NK-92 (cell line): ENCODE data around the gene LGI1.

Experiments used
- DNase-seq: peaks from one replicate; lab custom pipeline; 2025; ENCODE audit not compliant: unreplicated experiment; lab: John Stamatoyannopoulos, UW

Gene LGI1

DNA sequence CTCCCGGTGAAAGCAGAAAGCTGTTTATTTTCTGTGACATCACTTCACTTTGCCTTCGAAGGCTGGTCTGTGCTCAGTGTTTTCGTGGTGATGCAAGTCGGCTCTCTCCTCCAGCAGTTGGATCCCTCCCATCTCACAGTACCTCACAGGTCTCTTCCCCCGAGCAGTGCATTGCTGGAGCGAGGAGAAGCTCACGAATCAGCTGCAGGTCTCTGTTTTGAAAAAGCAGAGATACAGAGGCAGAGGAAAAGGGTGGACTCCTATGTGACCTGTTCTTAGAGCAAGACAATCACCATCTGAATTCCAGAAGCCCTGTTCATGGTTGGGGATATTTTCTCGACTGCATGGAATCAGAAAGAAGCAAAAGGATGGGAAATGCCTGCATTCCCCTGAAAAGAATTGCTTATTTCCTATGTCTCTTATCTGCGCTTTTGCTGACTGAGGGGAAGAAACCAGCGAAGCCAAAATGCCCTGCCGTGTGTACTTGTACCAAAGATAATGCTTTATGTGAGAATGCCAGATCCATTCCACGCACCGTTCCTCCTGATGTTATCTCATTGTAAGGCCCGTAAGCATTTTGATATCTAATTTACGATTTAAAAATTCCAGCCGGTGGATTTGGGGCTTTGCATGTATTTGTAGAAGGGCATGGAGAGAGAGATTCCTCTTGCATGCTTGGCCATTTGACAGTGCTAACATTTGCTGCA lies at the start of gene LGI1:
TSS of gene LGI1 (plus strand) at position 136 of the 707 bp plus-strand sequence. CDS start at position 345, 209 bp downstream.
- DNase-seq = no peak

DNA sequence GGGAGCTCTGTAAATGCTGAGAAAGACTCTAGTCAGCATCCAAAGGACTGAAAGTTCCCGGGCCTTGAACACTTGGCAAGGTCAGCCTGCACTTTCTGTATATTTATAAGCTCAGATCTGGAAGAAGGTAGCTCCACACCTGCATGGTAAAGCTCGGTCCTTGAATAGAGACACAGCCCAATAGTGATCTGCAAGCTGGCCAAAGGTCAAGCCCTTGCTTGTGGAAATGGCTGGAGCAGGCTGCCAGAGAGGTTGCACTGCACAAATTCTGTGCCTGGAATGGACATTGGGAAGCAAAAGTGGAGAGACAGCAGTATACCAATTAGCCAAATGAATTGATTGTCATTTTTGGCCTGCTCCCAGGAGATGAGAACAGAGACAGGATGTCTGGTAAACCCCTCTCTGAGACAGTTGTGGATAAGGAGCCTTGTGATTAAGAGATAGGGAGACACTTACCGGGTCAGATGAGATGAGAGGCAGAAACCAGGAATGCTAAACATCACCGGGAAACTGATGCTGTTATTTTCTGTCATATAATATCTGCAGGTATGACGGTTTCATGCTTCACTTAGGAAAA lies 47.3 kb upstream of the LGI1 start:
- no peak for DNase-seq

DNA sequence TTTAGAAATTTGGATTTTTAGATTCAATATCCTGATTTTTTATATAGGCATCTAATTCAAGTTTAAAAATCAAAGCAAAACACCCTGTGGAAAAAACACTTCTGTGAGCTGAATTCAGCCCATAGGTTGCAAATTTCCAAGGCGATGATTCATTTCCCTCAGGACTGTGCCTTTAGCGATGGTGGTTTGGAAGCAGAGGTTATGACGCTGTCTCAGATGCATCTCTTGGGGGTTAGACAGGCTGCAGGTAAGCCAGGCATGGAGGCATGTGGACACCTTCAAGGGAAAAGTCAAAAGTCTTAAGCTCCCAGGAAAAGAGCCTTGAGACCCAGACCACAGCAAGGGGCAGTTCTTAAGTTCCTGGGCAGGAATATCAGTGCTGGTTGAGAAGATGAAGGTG lies 45.8 kb upstream of the LGI1 start:
- DNase-seq = no peak

DNA sequence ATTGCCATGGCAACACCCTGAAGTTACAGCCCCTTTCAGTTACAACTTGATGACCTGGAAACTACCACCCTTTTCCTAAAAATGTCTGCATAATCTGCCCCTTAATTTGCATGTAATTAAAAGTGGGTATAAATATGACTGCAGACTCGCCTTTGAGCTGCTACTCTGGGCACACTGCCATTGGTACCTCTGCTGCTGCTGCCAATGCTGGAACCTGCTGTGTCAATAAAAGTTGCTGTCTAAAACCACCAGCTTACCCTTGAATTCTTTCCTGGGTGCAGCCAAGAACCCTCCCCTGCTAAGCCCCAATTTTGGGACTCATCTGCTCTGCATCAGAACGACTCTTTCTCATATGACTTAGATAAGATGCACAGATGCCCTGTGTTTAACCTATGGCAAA lies 45.1 kb upstream of the LGI1 start:
- no peak for DNase-seq

DNA sequence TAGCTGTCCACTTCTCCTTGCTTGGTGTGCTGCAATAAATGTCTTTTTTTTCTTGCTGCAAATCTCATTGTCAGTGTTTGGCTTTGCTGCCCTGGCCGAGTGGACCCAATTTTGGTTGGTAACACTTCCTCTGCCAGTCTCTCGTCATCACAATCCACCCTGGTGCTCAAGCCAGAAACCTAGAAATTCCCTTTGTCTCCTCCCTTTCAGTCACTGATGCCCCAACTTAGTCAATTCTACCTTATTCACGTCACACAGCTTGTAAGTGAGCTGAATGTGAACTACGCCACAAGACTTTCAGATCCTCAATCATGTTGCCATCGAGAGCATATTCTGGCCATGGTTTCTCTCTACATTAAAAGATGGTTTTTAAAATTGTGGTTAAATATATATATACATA lies 42.4 kb upstream of the LGI1 start:
- DNase-seq = no peak

DNA sequence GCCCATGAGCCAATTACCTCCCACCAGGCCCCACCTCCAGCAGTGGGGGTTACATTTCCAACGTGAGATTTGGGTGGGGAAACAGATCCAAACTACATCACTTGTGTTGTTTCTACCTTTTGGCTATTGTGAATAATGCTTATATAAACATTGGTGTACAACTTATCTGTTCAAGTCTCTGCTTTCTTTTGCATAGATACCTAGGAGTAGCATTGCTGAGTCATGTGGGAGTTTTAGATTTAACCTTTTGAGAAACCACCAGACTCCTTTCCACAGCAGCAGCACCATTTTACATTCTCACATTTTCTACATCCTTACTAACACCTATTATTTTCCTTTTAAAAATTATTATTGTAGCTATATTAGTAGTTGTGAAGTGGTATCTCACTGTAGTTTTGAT lies 41.0 kb upstream of the LGI1 start:
- no peak for DNase-seq

DNA sequence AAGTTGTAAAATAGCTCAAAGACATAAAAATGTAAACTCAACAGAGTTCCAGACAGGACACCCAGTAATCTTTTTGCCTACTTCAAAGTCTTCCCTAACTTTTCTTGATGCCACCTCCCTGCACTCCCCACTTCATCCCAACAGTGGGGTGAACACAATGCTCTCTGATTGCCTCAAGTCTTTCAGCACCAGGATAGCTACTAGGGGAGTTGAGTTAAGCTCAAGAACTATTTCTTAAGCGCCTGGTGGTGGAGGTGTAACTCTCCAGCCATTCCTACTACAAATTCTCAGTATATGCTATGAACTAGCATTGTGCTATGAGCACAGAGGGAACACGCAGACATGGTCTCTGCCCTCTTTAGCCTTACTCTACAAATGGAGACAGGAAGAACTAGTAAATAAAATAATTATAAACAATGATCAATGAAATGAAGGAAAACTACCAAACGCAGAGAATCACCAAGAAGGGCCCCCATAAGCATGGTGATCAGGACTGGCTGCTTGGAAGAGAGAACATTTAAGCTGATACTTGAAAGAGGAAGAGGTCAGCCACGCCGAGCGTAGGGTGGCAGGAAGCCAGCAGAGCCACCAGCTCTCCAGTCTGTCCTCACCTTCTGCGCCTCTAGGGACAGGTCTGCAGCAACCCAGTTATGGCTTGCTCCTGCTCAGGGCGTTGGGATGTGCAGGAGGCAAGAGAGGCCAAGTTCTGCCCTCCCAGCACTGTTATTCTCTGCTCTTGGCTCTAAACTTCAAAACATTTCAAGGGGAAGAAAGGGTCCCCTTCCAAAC lies 38.6 kb upstream of the LGI1 start:
- no peak for DNase-seq

DNA sequence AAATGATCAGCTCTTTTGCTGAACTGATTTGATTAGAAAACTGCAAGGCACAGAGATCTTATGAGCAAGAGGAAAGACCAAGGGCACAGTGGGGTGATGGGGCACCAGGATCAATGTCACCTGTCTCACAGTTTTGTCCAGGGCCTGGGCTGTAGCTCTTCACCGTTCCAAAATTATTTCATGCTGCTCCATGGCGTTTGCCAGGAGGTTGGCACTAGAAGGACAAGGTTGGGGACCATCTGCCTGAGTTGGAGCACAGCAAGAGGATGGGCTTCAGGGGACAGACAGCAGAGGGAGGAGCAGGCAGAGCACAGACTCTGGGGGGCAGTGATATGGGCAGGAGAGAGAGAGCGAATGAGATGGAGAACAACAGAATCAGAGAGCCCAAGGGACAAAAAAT lies 37.8 kb upstream of the LGI1 start:
- no peak for DNase-seq

DNA sequence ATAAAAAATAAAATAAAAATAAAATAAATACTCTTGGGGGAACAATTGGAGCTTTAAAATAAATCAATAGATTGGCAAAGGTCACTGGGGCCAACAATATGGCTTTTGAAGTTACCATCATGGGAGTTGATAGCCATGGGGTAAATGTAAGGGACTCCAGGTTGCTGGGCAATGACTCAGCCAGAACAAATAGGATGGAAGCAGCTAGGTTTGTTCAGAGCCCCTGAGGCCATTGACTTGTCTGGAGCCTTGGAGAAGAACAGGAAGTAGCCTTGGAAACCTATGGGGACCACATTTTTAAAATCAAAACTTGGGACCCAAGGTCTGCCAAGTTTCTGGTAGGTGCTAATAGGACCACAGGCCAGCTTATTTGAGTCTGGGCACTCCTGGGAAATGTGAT lies 35.2 kb upstream of the LGI1 start:
- DNase-seq = no peak

DNA sequence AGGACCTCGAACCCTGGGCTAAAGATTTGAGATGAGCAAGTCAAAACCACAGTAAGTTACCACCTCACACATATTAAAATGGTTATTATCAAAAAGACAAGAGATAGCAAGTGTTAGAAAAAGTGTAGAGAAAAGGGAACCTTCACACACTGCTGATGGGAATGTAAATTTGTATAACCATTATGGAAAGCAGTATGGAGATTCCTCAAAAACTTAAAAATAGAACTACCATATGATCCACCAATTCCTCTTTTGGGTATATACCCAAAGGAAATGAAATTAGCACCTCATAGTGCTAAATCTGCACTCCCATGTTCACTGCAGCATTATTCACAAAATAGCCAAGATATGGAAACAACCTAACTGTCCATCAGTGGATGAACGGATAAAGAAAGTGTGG lies 34.6 kb upstream of the LGI1 start:
- no peak for DNase-seq

DNA sequence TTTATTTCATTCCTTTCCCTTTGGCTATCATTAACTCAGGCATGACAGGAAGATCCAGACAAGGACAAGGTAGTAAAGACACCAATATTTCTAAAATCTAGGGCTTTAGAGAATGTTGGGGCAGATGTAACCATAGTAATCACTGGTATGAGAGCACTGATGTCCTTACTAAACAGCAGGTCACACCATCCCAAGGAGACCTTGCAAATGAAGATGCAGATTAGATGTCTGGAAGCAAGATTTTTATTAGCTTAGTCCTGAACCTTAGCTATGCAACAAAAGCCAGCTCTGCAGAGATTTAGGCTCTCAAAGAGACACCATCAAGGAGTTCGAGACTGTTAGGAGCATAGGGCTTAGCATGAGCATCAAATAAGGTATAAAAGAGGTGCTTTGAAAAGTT lies 31.7 kb upstream of the LGI1 start:
- DNase-seq = no peak

DNA sequence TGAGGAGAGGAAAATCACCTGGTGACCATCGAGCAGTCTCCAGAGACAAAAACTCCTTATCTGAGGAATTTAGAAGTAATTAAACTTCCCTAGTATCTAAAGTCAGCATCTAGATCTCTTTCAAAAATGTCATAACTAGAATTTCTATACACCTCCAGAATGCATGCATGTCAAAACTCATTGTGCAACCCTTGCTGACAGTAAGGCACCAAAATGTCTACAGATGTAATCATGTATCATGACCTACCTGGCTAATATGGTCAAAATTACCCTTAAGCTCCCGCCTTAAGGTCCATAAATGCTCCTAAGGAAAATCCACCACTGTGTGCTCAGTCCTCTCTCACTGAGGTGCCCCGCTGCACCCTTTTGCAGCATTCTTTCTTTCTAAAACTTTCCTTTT lies 16.4 kb upstream of the LGI1 start:
- no peak for DNase-seq

DNA sequence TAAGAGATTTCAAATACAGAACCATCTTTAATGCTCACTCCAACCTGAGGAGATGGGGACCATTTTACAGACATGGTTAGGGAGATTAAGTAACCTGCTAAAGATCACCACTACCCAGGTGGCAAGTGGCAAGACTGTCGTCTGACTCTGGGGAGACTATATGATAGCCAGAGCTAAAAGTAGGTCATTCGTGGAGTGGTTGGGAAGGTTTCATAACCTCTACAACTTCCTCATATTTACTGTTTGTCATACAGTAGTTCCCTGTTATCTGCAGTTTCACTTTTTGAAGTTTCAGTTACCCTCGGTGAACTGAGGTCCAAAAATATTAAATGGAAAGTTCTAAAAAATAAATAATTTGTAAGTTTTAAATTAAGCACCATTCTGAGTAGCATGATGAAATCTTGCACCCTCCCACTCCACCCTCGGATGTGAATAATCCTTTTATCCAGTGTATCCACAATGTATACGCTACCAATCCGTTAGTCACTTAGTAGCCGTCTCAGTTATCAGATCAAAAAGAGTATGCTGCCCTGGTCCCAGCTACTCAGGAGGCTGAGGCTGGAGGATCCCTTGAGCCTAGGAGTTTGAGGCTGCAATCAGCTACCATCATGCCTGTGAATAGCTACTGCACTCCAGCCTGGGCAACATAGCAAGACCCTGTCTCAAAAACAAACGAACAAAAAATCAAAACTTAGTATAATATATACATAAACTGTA lies 14.9 kb upstream of the LGI1 start:
- DNase-seq = no peak

DNA sequence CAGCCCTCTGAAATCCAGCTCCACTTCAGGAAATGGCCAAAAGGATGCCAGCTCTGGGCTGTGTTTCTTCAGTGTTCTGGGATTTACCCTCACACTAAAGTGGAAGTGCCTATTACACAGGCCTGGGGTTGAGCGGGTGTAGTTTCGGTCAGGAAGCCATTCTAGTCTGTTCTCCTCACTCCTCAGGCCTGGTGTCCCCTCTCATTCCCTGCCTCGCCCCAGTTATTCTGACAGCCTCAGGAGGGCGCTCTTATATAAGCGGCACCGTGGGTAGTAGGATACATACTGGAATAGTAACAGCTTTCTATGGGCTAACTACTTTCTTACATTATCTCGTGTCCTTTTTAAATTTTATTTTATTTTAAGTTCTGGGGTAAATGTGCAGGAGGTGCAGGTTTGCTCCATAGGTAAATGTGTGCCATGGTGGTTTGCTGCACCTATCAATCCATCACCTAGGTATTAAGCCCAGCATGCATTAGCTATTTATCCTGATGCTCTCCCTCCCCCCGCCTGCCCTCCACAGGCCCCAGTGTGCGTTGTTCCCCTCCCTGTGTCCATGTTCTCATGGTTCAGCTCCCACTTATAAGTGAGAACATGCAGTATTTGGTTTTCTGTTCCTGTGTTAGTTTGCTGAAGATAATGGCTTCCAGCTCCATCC lies 12.2 kb upstream of the LGI1 start:
- DNase-seq = no peak

DNA sequence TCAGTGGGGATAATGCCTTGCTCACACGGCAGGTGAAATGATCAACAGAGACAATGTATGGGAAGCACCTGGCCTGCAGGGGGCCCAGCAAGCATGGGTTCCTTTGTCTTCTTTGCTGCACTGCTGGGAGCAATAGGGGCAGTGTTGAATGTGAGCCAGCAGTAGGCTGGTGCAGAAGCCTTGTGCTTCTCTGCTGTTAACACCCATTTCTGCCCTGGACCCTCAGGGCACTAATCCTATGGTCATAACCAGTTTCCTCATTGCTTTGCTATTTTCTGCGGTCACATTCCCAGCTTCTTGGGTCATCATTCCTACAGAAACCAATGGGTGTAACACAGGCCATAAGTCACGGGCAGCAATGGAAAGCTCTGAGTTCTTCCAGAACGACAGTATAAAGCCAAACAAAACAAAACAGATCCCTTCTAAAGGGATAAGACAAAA lies 10.9 kb upstream of the LGI1 start:
- no peak for DNase-seq

DNA sequence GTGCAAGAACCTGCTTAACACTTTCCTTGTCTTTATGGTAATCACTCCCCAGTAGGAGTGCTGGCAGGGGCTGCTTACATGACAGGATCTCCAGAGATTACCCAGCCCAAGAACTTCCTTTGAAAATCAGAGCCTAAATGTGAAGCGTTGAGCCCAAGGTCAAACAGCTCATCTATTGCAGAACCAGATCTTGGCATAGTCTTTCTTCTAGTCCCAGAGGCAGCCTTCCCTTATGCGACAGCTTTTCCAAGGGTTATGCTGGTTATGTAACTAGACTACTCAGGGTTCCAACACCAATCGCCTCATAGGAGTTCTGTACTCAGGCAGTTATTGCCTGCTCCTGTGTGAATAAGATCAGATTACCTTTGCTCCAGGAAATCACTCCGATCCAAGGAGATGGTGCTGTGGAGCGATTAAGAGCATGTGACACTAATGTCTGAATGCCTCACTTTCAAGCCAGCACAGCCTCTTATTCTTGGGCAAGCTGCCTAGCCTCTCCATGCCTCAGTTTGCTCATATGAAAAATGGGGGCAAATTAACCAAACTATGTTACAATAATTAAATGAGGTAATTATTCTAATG lies 8.4 kb upstream of the LGI1 start:
- DNase-seq = no peak

DNA sequence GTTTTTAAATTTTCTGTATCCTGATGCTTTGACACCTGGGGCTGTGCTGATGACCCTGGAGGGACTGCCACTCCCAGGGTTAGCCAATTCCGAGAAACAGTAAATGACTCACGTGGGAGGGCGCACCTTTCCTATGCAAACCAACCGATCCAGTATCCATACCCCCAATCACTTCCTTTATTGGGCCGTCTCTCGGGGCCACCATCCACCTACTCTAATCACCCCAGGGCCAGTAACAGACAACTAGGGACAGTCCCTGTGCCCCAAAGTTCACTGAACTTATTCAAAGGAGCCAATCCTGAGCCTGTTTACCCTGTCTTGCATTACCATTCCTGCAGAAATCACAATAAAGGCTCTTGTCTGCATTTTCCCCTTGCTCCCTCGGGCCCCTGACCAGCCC lies 6.6 kb upstream of the LGI1 start:
- DNase-seq = no peak

DNA sequence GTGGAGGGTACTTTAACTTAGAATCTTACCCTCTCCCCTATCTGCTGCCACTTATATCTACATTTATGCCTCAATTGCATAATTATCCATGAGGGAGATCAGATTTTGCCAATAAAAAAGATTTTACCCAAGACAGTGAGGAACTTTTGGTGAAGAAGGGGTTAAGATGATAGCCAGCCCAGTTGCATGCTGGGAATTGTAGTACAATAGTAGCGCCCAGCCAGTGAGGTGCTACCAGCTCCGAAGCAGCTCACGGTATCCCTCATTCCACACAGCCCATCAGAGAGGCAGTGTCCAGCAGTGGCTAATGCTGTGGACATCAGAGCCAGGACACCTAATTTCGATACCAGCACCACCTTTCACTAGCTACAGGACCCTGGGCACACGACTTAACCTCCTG lies 5.9 kb upstream of the LGI1 start:
- no peak for DNase-seq

DNA sequence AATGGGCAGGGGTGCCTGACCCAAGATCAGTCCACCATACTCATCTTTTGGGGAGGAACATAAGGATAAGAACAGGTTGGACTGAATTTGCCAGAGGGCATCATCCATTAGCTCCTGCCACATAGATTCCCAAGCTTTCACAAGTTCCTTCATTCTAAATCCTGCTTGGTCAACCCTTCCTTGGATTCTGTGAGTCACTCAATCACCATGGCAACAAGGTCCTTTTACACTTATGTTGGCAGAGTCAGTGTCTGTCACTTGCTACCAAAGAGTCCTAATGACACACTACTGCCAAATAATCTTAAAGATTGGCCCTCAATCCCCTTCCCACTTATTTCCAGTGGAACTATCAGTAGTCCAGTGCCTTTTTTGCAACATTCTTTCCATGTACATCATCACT lies 5.0 kb upstream of the LGI1 start:
- DNase-seq = no peak

DNA sequence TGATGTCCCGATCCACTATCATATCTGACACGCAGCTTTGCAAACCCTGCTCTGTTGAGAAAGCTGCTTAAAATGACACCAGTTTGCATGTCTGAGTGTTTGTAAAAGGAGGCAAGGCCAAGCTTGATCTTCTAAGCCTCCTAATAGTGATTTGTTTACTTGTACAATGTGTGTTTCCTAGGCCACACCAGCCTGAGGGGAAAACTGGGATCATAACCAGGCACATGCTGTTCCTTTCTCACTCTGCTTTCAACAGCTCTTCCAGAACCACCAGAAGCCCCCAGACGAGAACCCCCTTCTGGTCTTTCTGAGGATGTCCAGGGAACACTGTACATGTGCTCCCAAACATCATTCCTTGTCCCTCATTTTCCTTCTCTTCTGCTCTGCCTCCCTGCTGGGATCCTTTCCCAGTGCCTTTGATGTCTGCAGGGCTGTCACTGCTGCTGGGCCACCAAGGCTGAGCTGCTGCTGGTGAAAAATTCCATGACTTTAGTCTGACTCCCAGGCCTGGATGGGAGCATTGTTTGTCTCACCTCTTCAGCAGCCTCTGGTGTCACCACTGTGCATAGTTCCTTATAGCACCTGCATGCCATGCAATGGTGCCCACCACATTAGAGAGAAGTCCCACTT lies 4.0 kb upstream of the LGI1 start:
- no peak for DNase-seq
